ENCODE data around the gene RAPGEF4.

Gene RAPGEF4

DNA sequence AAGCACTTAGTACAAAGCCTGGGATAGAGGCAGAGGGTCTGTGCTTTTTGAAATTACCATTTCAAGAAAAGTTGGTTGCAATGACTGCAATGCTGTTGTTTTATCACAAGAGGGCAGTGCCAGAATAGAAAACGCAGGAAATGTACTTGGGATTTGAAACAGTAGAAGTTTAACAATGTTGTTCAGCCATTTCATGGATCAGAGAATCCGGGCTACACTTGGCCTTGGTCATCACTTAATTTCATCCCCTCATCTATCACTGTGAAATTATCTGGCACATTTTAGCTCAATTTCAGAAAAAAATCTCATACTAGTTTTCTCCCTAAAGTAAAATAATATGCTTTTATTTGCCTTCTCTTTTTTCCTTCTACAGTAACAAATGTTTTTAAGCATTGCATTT, 70.8 kb downstream of the RAPGEF4 start:
- TF ChIP-seq, protein P1, sequence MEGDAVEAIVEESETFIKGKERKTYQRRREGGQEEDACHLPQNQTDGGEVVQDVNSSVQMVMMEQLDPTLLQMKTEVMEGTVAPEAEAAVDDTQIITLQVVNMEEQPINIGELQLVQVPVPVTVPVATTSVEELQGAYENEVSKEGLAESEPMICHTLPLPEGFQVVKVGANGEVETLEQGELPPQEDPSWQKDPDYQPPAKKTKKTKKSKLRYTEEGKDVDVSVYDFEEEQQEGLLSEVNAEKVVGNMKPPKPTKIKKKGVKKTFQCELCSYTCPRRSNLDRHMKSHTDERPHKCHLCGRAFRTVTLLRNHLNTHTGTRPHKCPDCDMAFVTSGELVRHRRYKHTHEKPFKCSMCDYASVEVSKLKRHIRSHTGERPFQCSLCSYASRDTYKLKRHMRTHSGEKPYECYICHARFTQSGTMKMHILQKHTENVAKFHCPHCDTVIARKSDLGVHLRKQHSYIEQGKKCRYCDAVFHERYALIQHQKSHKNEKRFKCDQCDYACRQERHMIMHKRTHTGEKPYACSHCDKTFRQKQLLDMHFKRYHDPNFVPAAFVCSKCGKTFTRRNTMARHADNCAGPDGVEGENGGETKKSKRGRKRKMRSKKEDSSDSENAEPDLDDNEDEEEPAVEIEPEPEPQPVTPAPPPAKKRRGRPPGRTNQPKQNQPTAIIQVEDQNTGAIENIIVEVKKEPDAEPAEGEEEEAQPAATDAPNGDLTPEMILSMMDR (IDR thresholded peaks at IDR 0.05; ENCODE audit: low read length, missing control alignments): peak; percentile 94
- no peak overlapping the region for H3K4me3 ChIP-seq (replicated peaks; ENCODE audit: low read depth, low read length)
- peak; percentile 76 for DNase-seq (ENCODE audit: low read depth)

DNA sequence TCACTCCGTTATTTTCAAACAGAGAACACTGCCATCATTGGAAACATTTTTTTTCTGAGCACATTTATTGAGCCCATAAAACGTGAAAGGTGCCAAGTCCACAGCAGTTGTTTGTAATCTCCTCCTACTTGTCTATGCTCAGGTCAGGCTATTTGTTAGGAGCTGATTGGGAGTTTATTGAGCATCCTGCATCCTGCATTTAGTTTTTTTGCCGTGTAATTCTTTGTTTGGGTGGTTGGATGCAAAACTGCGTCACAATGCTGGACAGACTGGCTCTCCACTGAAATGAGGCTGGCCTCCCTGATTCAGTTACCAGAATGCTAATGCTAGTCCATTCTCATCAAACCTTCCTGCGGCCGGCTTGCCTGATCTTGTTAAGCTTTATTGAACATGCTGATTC, 71.4 kb downstream of the RAPGEF4 start:
- no peak overlapping the region for H3K4me3 ChIP-seq (replicated peaks; ENCODE audit: low read depth, low read length)
- TF ChIP-seq, protein P1 (IDR thresholded peaks at IDR 0.05; ENCODE audit: low read length, missing control alignments): no peak
- no peak for DNase-seq (ENCODE audit: low read depth)

DNA sequence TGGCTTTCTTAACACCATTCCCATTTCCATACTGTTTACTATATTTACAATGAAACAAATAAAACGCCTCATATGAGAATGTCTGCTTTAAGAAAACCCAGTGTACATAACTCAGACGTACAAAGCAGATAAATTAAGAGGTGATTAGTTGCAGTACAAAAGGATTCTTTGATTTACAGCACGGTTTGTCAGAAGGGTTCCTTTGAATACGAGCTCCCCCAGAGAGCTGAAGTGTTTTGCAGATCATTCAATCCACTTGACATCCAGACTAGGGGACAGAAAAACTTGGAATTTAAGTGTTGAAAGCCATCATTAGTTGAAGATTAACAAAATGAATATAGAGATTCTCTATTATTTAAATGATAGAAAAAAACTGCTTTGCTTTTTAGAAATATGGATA, 72.5 kb downstream of the RAPGEF4 start:
- no peak for DNase-seq (ENCODE audit: low read depth)
- H3K4me3 ChIP-seq (replicated peaks; ENCODE audit: low read depth, low read length): no peak overlapping the region
- TF ChIP-seq, protein P1 (IDR thresholded peaks at IDR 0.05; ENCODE audit: low read length, missing control alignments): no peak

DNA sequence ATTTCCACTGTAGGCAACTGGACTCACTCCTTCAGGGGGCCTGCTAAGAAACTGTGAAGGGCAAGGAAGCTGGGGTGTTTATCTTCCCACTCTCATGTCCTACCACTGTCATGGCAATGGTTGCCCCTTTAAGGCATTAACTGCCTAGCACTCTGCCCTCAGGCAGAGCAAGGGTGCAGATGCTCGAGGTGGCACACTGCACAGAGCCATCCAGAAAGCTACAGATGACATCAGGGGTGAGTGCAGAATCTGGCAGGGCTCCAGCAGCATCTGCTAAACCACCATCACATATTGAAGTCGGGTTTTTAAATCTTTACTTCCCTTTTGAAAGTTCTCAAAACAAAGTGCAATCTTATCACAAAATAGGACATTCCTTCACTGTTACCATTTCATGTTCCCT, 75.4 kb downstream of the RAPGEF4 start:
- H3K4me3 ChIP-seq (replicated peaks; ENCODE audit: low read depth, low read length): no peak overlapping the region
- TF ChIP-seq, protein P1 (IDR thresholded peaks at IDR 0.05; ENCODE audit: low read length, missing control alignments): no peak
- DNase-seq (ENCODE audit: low read depth): no peak

DNA sequence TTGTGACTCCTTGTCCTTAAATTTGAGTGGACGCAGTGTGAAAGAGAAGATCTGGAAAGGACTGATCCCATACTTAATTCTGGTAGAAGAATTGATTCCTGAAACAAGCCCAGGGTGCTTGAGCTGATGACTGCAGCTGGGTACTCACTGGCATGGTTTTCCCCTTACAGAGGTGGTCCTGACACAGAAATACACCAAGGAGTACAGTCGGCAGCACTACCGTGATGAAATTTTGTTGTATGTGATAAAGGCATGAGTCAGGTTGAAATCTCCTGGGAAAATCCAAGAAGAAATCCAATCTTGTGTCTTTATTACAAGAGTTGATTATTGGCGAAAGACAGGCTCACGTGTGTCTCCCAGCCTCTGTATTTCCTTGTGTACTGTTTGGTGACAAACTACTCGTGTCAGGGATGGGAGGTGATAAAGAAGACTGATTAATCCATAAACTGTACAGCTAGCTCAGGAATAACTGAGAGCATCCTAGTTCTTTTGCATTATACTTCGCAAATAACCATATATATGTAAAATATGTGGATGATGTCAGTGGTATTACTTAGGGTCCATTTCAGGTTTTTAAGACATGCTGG, 76.6 kb downstream of the RAPGEF4 start:
- DNase-seq (ENCODE audit: low read depth): no peak
- no peak overlapping the region for H3K4me3 ChIP-seq (replicated peaks; ENCODE audit: low read depth, low read length)
- TF ChIP-seq, protein P1 (IDR thresholded peaks at IDR 0.05; ENCODE audit: low read length, missing control alignments): no peak

DNA sequence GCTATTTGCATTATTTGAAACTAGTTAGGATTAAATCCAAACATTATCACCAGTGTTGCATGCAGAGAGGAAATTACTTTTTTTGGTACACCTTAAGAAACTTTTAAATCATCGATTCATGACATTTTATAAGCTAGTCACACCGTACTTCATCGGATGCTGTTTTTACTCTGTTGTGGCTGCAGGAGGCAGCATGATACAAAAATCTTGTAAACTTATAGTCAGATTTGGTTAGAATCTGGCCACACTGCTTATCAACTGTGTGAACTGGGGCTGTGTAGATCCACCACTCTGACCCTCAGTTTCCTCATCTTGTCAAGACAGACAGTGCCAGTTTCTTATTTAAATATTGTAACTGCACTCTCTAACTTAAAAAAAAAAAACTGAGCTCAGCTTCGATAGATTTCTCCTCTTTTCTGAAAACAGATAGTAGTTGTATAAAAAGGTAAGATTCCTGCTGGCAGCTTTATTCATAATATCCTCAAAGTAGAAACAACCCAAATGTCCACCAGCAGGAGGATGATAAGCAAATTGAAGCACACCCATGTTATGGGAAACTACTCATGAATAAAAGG, 77.8 kb downstream of the RAPGEF4 start:
- peak; percentile 69 for DNase-seq (ENCODE audit: low read depth)
- TF ChIP-seq, protein P1 (IDR thresholded peaks at IDR 0.05; ENCODE audit: low read length, missing control alignments): peak; percentile 71
- H3K4me3 ChIP-seq (replicated peaks; ENCODE audit: low read depth, low read length): no peak overlapping the region

DNA sequence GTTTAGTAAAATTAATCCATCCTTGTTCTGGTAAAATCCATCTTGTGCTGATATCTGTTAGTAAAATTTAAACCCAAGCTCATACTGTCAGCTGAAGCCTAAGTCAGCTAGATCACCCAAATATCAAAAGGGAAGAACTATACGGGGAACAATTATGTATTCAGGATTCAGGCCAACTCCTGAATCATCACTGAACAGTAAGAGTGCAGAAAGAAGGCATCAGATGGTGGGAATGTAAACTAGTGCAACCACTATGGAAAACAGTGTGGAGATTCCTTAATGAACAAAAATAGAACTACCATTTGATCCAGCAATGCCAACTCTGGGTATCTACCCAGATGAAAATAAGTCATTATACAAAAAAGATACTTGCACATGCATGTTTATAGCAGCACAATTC, 81.8 kb downstream of the RAPGEF4 start:
- TF ChIP-seq, protein P1 (IDR thresholded peaks at IDR 0.05; ENCODE audit: low read length, missing control alignments): no peak
- no peak for DNase-seq (ENCODE audit: low read depth)
- no peak overlapping the region for H3K4me3 ChIP-seq (replicated peaks; ENCODE audit: low read depth, low read length)
